Endodermal cell (in vitro differentiated cells): ENCODE measurements around the gene MSANTD3. TPM values are rescaled to one million over a fixed set of nuclear protein-coding genes. Genes with fewer than 3 reads are reported as not detected.

ENCODE experiments used
- DNase-seq: peaks from one replicate; pipeline ENCODE4 v3.0.0-alpha.2; 2017
- H3K27ac ChIP-seq: 2 replicates; pipeline ENCODE4 v1.5.1; 2013; ENCODE audit warnings: mild to moderate bottlenecking, low read depth, low read length, moderate library complexity
- H3K27me3 ChIP-seq: 2 replicates; pipeline ENCODE4 v1.6.1; 2013; ENCODE audit warnings: mild to moderate bottlenecking, low read length, moderate library complexity; ENCODE audit not compliant: insufficient read depth, control insufficient read depth, poor library complexity, severe bottlenecking
- H3K36me3 ChIP-seq: 2 replicates; pipeline ENCODE4 v1.7.0; 2013; ENCODE audit warnings: mild to moderate bottlenecking, low read length, moderate library complexity; ENCODE audit not compliant: control insufficient read depth, insufficient read depth
- H3K4me1 ChIP-seq: one replicate; pipeline ENCODE4 v1.7.0; 2013; ENCODE audit warnings: low read length; ENCODE audit not compliant: control insufficient read depth, insufficient read depth
- H3K4me3 ChIP-seq: 2 replicates; pipeline ENCODE4 v1.5.1; 2013; ENCODE audit warnings: mild to moderate bottlenecking, low read length, moderate library complexity
- H3K9ac ChIP-seq: 2 replicates; pipeline ENCODE4 v1.6.1; 2013; ENCODE audit warnings: mild to moderate bottlenecking, low read length, moderate library complexity; ENCODE audit not compliant: poor library complexity, severe bottlenecking; ENCODE audit errors: extremely low read depth
- H3K9me3 ChIP-seq: 2 replicates; pipeline ENCODE4 v1.6.1; 2013; ENCODE audit warnings: mild to moderate bottlenecking, low read length, moderate library complexity; ENCODE audit not compliant: control insufficient read depth
- H3K27ac Mint-ChIP-seq: 2 replicates; pipeline ENCODE4 v1.8.0; 2020; ENCODE audit warnings: mixed read lengths
- H3K27me3 Mint-ChIP-seq: 2 replicates; pipeline ENCODE4 v1.8.0; 2021; ENCODE audit warnings: mild to moderate bottlenecking, mixed read lengths; ENCODE audit not compliant: insufficient read depth
- H3K36me3 Mint-ChIP-seq: 2 replicates; pipeline ENCODE4 v1.8.0; 2020; ENCODE audit warnings: low read depth, mixed read lengths
- H3K4me1 Mint-ChIP-seq: 2 replicates; pipeline ENCODE4 v1.8.0; 2020; ENCODE audit warnings: mixed read lengths
- H3K4me3 Mint-ChIP-seq: 2 replicates; pipeline ENCODE4 v1.8.0; 2020; ENCODE audit warnings: mild to moderate bottlenecking, moderate library complexity, mixed read lengths
- H3K9me3 Mint-ChIP-seq: 2 replicates; pipeline ENCODE4 v1.8.0; 2020; ENCODE audit warnings: mild to moderate bottlenecking, mixed read lengths
- WGBS, 2 experiments: methylation state at CpG; one replicate each; pipeline versions ENCODE4 v1.1.5 to v1.1.7; 2013; ENCODE audit warnings: missing lambda C conversion rate in 2 of 2, mixed read lengths in 1 of 2; ENCODE audit not compliant: insufficient coverage in 1 of 2, insufficient read length in 1 of 2; 5-methylcytosine and 5-hydroxymethylcytosine counted together
- total RNA-seq, 2 donors: library from RNA; stranded (reverse); fragmentation: NEBNext Ultra II Directional in 1 of 2; extraction: Animal tissue kit (Norgen Biotek cat#: 25700) in 1 of 2; gene quantifications; 2 replicates in 1 of 2; 3 replicates in 1 of 2; pipeline ENCODE4 v1.2.1, GENCODE V29; 2021
- TF ChIP-seq, protein P1 (sequence below): fragments of 200-600 bp; sonication (generic); conservative IDR thresholded peaks from 2 replicates; pipeline ENCODE4 v1.5.0; 2021; ENCODE audit warnings: antibody characterized with exemption, mild to moderate bottlenecking

MSANTD3 gene
- total RNA-seq, 2 donors from 2014 or later: 29.8 to 32.2 TPM

DNA sequence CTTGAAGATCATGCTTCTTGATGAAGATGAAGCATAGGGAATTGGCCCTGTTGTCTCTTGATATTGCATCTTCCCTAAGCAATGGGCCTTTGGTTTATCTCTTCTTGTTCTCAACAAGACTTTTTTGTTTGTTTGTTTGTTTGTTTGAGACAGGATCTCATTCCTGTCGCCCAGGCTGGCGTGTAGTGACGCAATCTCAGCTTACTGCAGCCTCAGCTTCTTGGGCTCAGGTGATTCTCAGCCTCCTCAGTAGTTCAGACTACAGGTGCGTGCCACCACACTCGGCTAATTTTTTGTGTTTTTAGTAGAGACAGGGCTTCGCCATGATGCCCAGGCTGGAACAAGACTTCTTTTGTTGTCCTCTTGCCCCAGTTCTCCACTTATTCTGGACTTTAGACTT is 51.2 kb downstream of the MSANTD3 start:
- peaks cover 25% of the 10 kb centered on the region for H3K36me3 Mint-ChIP-seq
- H3K4me1 ChIP-seq: no peaks in the 10 kb centered on the region
- TF ChIP-seq, protein P1, sequence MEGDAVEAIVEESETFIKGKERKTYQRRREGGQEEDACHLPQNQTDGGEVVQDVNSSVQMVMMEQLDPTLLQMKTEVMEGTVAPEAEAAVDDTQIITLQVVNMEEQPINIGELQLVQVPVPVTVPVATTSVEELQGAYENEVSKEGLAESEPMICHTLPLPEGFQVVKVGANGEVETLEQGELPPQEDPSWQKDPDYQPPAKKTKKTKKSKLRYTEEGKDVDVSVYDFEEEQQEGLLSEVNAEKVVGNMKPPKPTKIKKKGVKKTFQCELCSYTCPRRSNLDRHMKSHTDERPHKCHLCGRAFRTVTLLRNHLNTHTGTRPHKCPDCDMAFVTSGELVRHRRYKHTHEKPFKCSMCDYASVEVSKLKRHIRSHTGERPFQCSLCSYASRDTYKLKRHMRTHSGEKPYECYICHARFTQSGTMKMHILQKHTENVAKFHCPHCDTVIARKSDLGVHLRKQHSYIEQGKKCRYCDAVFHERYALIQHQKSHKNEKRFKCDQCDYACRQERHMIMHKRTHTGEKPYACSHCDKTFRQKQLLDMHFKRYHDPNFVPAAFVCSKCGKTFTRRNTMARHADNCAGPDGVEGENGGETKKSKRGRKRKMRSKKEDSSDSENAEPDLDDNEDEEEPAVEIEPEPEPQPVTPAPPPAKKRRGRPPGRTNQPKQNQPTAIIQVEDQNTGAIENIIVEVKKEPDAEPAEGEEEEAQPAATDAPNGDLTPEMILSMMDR: no peak
- no peak overlapping the region for H3K4me3 Mint-ChIP-seq
- H3K4me3 ChIP-seq: no peak overlapping the region
- no peaks in the 10 kb centered on the region for H3K27me3 Mint-ChIP-seq
- DNase-seq: no peak
- peaks cover 5% of the 10 kb centered on the region for H3K9me3 Mint-ChIP-seq
- H3K36me3 ChIP-seq: no peaks in the 10 kb centered on the region
- peaks cover 21% of the 10 kb centered on the region for H3K4me1 Mint-ChIP-seq
- WGBS, 2 experiments: 94 to 98% methylated on average over 5 to 6 of the region's 6 CpGs
- no peak overlapping the region for H3K27ac ChIP-seq
- no peaks in the 10 kb centered on the region for H3K27me3 ChIP-seq
- no peak overlapping the region for H3K27ac Mint-ChIP-seq
- no peak overlapping the region for H3K9ac ChIP-seq
- H3K9me3 ChIP-seq: no peaks in the 10 kb centered on the region

DNA sequence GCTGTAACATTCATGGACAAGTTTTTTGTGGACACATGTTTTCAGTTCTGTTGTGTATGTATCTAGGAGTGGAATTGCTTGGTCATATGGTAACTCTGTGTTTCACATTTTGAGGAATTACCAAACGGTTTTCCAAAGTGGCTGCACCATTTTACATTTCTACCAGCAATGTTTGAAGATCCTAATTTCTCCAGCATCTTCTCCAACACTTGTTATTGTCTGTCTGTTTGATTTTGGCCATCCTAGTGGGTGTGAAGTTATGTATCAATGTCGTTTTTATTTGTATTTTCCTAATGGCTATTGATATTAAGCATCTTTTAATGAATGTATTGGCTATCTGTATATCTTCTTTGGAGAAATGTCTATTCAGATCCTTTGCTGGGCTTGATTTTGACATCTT is 52.9 kb downstream of the MSANTD3 start:
- Mint-ChIP-seq H3K4me1 (peaks cover 14% of the 10 kb centered on the region), H3K9me3 (peaks cover 5% of the 10 kb centered on the region), H3K4me3 (no peak overlapping the region), H3K27me3 (no peaks in the 10 kb centered on the region), H3K27ac (no peak overlapping the region), H3K36me3 (peaks cover 32% of the 10 kb centered on the region)
- TF ChIP-seq, protein P1: no peak
- WGBS, 2 experiments: 88% methylated on average over 2 of the region's 2 CpGs; no CpG with 5 or more reads in 1 of the 2 experiments
- Histone ChIP-seq H3K27ac (no peak overlapping the region), H3K9me3 (no peaks in the 10 kb centered on the region), H3K27me3 (no peaks in the 10 kb centered on the region), H3K4me1 (no peaks in the 10 kb centered on the region), H3K36me3 (no peaks in the 10 kb centered on the region), H3K9ac (no peak overlapping the region), H3K4me3 (no peak overlapping the region)
- DNase-seq: no peak

DNA sequence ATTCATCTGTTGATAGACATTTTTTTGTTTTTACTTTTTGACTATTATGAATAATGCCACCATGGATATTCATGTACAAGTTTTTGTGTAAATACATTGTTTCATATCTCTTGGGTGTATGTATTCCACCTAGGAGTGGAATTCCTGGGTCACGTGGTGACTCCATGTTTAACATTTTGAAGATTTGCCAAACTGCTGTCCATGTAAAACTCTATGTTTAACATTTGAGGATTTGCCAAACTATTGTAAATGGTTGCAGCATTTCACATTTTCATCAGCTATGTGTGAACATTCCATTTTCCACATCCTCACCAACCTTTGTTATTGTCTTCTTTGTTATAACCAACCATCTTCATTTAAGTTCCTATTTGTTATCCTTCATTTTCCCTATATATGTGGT is 58.3 kb downstream of the MSANTD3 start:
- WGBS, 2 experiments: 96% methylated on average over 1 of the region's 1 CpG; no CpG with 5 or more reads in 1 of the 2 experiments
- Histone ChIP-seq H3K4me1 (no peaks in the 10 kb centered on the region), H3K4me3 (no peak overlapping the region), H3K36me3 (peaks cover 3% of the 10 kb centered on the region), H3K9me3 (no peaks in the 10 kb centered on the region), H3K27me3 (no peaks in the 10 kb centered on the region), H3K9ac (no peak overlapping the region), H3K27ac (no peak overlapping the region)
- no peak for DNase-seq
- H3K27me3 Mint-ChIP-seq: no peaks in the 10 kb centered on the region
- peaks cover 7% of the 10 kb centered on the region for H3K36me3 Mint-ChIP-seq
- H3K27ac Mint-ChIP-seq: no peak overlapping the region
- TF ChIP-seq, protein P1: no peak
- no peaks in the 10 kb centered on the region for H3K9me3 Mint-ChIP-seq
- H3K4me3 Mint-ChIP-seq: no peak overlapping the region
- peaks cover 6% of the 10 kb centered on the region for H3K4me1 Mint-ChIP-seq
